DND-41 (cell line): Measurements from ENCODE around the gene IFT88.

Experiments
- CTCF ChIP-seq: IDR thresholded peaks from 2 replicates; pipeline ENCODE4 v1.5.1; 2012; ENCODE audit warnings: borderline replicate concordance, low read length, moderate library complexity, mild to moderate bottlenecking; ENCODE audit not compliant: poor library complexity, severe bottlenecking; ENCODE audit errors: extremely low read depth
- EZH2 ChIP-seq: IDR thresholded peaks from 3 replicates; pipeline ENCODE4 v1.6.1; 2012; ENCODE audit warnings: borderline replicate concordance, low read depth, mild to moderate bottlenecking, moderate library complexity, low read length, inconsistent platforms; ENCODE audit not compliant: severe bottlenecking

GRCh38 chr13:20588529-20589110 lies 21.7 kb downstream of the IFT88 start:
- TF ChIP-seq CTCF (no peak), EZH2 (no peak)
